ENCODE measurements around the gene PRKCE.

- no peak for TF ChIP-seq CTCF (IDR thresholded peaks at IDR 0.05; ENCODE audit: poor library complexity)
- no peak for TF ChIP-seq EZH2 (IDR thresholded peaks at IDR 0.05; ENCODE audit: borderline replicate concordance)
Measured at GRCh38 chr2:45793305-45793962, 142.0 kb downstream of the PRKCE start.
